K562 (cell line): Measurements from ENCODE around the gene CDCP1. TPM values are rescaled to one million over a fixed set of nuclear protein-coding genes. Genes with fewer than 3 reads are reported as not detected.

ENCODE experiments used
- ATF6 ChIP-seq: sonication (generic); formaldehyde crosslinking; IDR thresholded peaks from 2 replicates; pipeline ENCODE4 v1.4.0; 2020; ENCODE audit warnings: mild to moderate bottlenecking, missing genetic modification reagents
- CTCF ChIP-seq, 3 experiments: IDR thresholded peaks in 2 of 3; conservative IDR thresholded peaks in 1 of 3; 2 replicates each; pipeline ENCODE4 v1.5.1; 2011 to 2012; ENCODE audit warnings: low read length in 3 of 3, mild to moderate bottlenecking in 3 of 3, control low read depth in 2 of 3, improper control_type of control experiment in 1 of 3, inconsistent platforms in 1 of 3, low read depth in 1 of 3, mixed read lengths in 1 of 3, moderate library complexity in 1 of 3; ENCODE audit not compliant: insufficient read depth in 2 of 3
- E2F3 ChIP-seq: fragments of 250-450 bp; sonication (Bioruptor Pico); IDR thresholded peaks from 2 replicates; pipeline ENCODE4 v1.4.0; 2020; ENCODE audit warnings: mild to moderate bottlenecking
- ETV1 ChIP-seq: fragments of 450-650 bp; conservative IDR thresholded peaks from 2 replicates; pipeline ENCODE4 v1.6.1; 2016; ENCODE audit warnings: missing genetic modification characterization, control low read depth, low read depth, missing compliant biosample characterization
- FOXK1 ChIP-seq: sonication (generic); formaldehyde crosslinking; IDR thresholded peaks from 2 replicates; pipeline ENCODE4 v1.8.0; 2022; ENCODE audit warnings: missing genetic modification reagents, mild to moderate bottlenecking, borderline replicate concordance
- MAZ ChIP-seq, 2 experiments: fragments of 450-650 bp in 1 of 2; sonication (generic) in 1 of 2; formaldehyde crosslinking; IDR thresholded peaks in 1 of 2; conservative IDR thresholded peaks in 1 of 2; 2 replicates each; pipeline versions ENCODE4 v1.4.0 to v1.5.0; 2020; ENCODE audit warnings: mild to moderate bottlenecking in 1 of 2, missing genetic modification reagents in 1 of 2
- OTX1 ChIP-seq: fragments of 450-650 bp; formaldehyde crosslinking; IDR thresholded peaks from 2 replicates; pipeline ENCODE4 v1.4.0; 2022; ENCODE audit warnings: mild to moderate bottlenecking
- RBM34 ChIP-seq: fragments of 200-400 bp; formaldehyde crosslinking; IDR thresholded peaks from 2 replicates; pipeline ENCODE4 v1.6.1; 2018; ENCODE audit warnings: low read length, borderline replicate concordance; ENCODE audit not compliant: insufficient read depth
- REST ChIP-seq, 2 experiments: fragments of 450-650 bp; formaldehyde crosslinking in 1 of 2; IDR thresholded peaks; 2 replicates each; pipeline versions ENCODE4 v1.4.0 to v1.6.1; 2014 to 2020; ENCODE audit warnings: mild to moderate bottlenecking in 2 of 2, borderline replicate concordance in 1 of 2, low read depth in 1 of 2
- ZKSCAN8 ChIP-seq: fragments of 200-800 bp; sonication (Bioruptor generic); IDR thresholded peaks from 2 replicates; pipeline ENCODE4 v1.6.1; 2016; ENCODE audit warnings: missing genetic modification characterization, missing compliant biosample characterization
- ZNF584 ChIP-seq: fragments of 200-800 bp; sonication (Bioruptor generic); IDR thresholded peaks from 2 replicates; pipeline ENCODE4 v1.6.1; 2016; ENCODE audit warnings: low read depth, mild to moderate bottlenecking, missing genetic modification characterization, missing compliant biosample characterization
- ZNF655 ChIP-seq: fragments of 250-450 bp; sonication (Bioruptor Pico); IDR thresholded peaks from 2 replicates; pipeline ENCODE4 v1.5.0; 2021
- polyA plus RNA-seq, 8 experiments: library from polyadenylated mRNA; depleted of rRNA in 4 of 8; stranded (reverse) in 5 of 8; unstranded in 3 of 8; fragments of >200 nt; fragmentation: Nextera tagmentation in 2 of 8; fragmentation: Illumina TruSeq in 1 of 8; extraction: Ambion mirVana in 2 of 8; extraction: Trizol in 1 of 8; gene quantifications; 2 replicates each; pipeline versions ENCODE4 v1.2.1 to v1.2.3, GENCODE V29; 2011 to 2014; ENCODE audit warnings: inconsistent platforms in 1 of 8, missing spikeins in 1 of 8
- total RNA-seq, 7 experiments: library from RNA; depleted of rRNA in 6 of 7; stranded (reverse); fragments of >200 nt in 6 of 7; fragmentation: Illumina TruSeq in 2 of 7; extraction: Trizol in 2 of 7; gene quantifications; 2 replicates each; pipeline versions ENCODE4 v1.2.1 to v1.2.3, GENCODE V29; 2011 to 2021; ENCODE audit warnings: low replicate concordance in 1 of 7

The CDCP1 gene
- total and polyA plus RNA-seq, 9 of the 15 experiments (the other 6 are each of a cell fraction or from before 2014, with no cell fraction given), result 3.9 to 16.4 (median 5.2) TPM

- TF ChIP-seq ATF6 (CRISPR knock-in tag) (peak; percentile 27; the same call in 1 of the 2 replicates), E2F3 (CRISPR knock-in tag) (no peak), FOXK1 (CRISPR knock-in tag) (no peak), ETV1 (tag) (0 out of 2 replicates have a peak, but pooled peaks have one; percentile 38), REST (IDR thresholded peaks at IDR 0.05; ENCODE audit: borderline replicate concordance) (peak; percentile 40; the same call in 1 of the 2 replicates), REST (CRISPR knock-in tag; IDR thresholded peaks at IDR 0.05; ENCODE audit: low read depth) (no peak), ZNF584 (CRISPR knock-in tag) (peak; percentile 82; the same call in 1 of the 2 replicates), RBM34 (no peak), OTX1 (CRISPR knock-in tag) (0 out of 2 replicates have a peak, but pooled peaks have one; percentile 50), ZKSCAN8 (CRISPR knock-in tag) (peak; percentile 79; the same call in 1 of the 2 replicates), CTCF (IDR thresholded peaks at IDR 0.05 in 2 of 3, conservative IDR thresholded peaks at IDR 0.05 in 1 of 3; ENCODE audit: insufficient read depth in 2 of 3, low read depth in 1 of 3, low read length in 3 of 3) (peak in 2 of 3 experiments; percentile 15 to 32; a peak in 1 of 6 replicates), ZNF655 (CRISPR knock-in tag) (no peak), MAZ (CRISPR knock-in tag; conservative IDR thresholded peaks at IDR 0.05 in 1 of 2, IDR thresholded peaks at IDR 0.05 in 1 of 2) (peak in 1 of 2 experiments; percentile 50; a peak in 2 of 4 replicates)
Observed at GRCh38 chr3:45137656-45138181, 8.5 kb downstream of the CDCP1 start (continued).
